Activated CD4-positive, alpha-beta T cell treated with anti-CD3 and anti-CD28 coated beads for 1 hour (primary cell): ENCODE measurements around the gene PHF2.

ENCODE experiments used
- DNase-seq: peaks from one replicate; pipeline ENCODE4 v3.0.0-alpha.2; 2020

Gene PHF2

GRCh38 chr9:93713716-93714115, 137.3 kb downstream of the PHF2 start:
- no peak for DNase-seq

DNA sequence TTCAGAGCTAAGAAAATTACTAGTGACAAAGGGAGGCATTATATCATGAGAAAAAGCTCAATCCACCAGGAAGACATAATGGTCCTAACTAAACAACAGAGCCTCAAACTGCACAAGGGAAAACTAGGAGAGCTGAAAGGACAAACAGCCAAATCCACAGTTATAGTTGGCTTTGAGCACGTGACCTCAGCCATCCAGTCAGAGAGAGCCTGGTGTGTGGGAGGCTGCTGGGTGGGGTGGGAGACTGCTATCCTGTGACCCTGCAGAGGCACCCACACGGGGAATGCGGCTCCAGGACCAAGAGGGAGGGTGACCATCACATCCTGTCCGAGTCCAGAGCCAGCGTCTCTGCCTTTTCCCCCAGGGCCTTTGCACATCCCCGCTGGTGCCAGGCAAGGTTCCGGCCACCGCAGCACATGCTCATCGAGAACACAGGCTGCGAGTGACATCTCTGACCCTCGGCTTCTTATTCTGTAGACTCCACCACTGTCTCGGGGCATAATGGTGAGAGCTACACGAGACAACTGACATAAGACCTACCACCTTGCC, 145.1 kb downstream of the PHF2 start:
- DNase-seq: no peak

GRCh38 chr9:93724852-93725251, 148.5 kb downstream of the PHF2 start:
- no peak for DNase-seq

- no peak for DNase-seq
These were observed 149.0 kb downstream of the PHF2 start for GRCh38 chr9:93725382-93725781.

DNA sequence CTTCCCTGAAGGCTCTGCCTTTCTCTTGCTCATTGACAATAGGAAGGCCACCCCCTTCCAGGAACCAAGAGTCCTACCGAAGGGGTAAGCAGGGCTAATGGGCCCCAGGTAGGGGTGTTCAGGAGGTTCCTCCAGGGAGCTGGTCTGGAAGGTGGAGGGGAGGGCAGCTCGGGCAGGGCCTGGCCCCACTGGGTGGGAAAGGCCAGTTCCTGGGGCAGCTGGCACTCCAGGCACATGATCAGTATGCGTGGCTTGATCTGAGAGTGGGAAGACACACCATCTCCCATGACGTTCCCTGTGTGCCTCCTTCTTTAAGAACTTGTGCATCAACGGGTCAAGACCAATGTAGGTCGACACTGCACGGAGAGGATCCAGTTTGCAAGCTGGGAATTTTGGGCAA, 149.8 kb downstream of the PHF2 start:
- DNase-seq: no peak
